Activated CD4-positive, CD25-positive, alpha-beta regulatory T cell treated with anti-CD3 and anti-CD28 coated beads, Interleukin-2, amount 50 U/mL, for 16 hours (primary cell): ENCODE data around the gene LRRC47.

ENCODE experiments used
- DNase-seq: peaks from one replicate; pipeline ENCODE4 v3.0.0-alpha.2; 2020; ENCODE audit warnings: low read depth, low spot score

LRRC47 gene

DNA sequence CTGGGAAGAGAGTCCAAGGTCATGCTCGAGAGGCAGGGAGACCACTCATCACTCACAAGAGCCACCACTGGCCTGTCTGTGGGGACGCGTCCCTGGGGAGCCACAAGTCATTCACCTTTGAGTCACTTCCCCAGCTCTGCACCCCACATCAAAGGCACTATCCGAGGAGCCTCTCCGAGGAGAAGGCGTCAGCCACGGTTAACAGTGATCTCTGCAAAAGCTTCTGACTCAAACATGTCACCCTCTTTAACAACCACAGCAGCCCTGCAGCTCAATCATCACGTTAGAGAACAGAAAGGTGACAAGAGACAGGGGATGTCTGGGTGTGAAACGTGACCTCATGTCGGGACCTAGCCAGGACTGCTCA is 9.0 kb downstream of the LRRC47 start:
- peak; percentile 19 for DNase-seq

DNA sequence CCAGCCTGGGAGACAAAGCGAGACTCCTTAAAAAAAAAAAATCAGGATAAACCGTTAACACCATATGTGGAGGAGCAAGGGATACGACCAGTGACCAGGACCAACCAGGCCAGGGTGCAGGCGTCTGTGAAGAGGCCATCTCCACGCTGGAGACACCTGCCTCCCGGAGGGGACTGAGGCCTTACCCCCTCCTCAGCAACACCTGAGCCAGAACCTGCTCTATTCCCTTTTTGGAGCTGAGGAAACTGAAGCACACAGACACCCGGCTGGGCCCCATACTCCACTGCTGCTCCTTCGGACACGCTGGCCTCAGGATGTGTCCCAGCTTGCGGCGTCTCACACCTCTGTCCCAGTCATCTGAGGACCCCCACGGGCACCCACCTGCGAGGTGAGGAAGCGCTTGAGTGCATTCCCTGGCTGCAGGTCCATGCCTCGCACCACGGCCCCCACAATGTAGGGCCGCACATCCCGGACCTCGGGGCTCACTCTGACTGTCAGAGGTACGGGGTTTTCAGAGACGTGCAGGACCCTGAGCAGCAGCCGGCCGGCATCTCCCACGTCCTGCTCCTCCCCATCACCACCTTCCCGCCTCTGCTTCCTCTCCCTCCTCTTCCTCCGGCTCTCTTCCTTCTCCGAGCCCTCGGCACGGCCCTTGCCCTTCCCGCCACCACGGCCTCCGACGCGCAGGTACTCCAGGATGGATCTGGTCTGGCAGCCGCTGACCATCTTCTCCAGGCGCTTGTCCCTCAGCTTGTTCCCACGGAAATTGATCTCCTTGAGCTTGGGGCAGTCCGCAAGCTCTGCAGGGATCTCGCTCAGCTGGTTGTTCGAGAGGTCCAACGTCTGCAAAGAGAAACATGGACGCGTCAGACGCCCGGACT is 9.6 kb downstream of the LRRC47 start:
- DNase-seq, result no peak

DNA sequence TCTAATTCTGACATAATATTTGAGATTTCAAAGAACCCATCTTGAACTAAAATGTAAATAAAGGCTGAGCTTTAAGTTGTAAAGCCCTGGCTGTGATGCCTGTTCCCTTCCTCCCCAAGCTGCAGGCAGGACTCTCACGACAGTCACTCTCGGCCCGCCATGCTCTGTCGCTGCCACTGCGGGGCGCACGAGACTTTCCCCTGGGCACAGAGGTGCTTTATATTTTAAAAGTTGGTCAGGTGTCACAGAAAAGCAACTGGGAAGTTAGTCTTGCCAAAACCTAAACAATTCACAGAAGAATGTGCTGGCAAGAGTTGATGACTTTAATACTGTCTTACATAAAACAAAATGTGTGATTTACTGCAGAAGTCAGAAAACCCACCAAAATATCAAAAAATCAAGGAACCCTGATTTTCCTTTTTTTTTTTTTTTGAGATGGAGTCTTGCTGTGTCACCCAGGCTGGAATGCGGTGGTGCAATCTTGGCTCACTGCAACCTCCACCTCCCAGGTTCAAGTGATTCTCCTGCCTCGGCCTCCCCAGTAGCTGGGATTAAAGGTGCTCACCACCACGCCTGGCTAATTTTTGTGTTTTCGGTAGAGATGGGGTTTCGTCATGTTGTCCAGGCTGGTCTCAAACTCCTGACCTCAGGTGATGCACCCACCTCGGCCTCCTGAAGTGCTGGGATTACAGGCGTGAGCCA is 10.7 kb downstream of the LRRC47 start:
- DNase-seq, result no peak

DNA sequence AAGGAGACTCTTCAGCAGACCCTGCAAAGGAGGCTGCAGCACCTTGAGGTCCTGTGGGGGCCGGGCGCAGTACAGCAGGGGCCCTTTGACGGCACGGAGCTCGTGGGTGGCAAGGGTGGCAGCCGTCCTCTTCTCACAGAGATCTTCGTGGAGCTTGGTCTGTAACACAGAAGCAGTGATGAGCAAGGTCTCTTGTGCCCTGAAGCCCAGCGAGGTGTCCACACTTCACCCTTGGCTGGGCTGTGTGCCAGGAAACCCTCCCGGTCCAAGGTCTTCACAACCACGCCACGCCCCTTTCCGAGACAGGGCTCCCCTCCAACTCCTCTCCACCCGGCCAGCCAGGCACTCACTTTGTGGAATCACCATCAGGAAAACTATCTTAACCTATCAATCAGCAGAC is 11.3 kb downstream of the LRRC47 start:
- no peak for DNase-seq

DNA sequence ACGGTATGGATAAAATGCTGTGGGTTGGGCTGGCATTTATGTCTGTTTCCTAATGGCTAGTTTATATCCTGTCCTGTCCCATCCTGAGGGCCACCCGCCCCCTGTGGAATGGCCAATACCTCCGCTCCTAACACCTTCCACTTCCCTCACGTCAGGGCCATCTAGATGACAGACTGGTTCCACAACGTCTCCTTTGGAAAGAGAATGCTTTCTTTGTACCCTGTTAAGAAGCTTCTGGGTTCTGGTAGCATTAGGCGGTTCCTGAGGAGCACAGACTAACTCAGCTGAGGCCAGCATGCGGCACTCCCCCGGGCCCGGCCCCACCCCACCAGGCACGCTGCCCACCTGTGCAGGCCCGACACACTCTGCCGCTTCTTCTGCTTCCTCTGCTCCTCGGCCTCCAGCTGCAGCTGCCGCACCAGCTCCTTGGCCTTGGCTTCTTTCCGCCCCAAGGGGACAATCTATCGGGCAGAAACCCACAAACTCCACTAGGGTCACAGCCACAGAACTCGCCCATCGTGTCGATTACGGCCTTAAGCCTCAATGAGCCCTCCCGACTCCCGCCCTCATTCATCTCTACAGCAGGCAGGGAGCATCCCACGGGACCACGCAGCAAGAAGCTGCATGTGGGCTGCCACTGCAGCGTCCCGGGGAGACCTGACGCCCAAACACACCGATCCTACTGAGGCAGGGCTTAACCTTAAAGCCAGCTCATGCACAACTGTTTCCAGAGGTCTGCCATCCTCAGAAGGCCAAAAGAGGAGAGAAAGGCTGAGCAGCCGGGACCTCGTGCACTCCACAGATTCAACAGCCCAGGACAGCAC is 12.4 kb downstream of the LRRC47 start:
- DNase-seq, result no peak

DNA sequence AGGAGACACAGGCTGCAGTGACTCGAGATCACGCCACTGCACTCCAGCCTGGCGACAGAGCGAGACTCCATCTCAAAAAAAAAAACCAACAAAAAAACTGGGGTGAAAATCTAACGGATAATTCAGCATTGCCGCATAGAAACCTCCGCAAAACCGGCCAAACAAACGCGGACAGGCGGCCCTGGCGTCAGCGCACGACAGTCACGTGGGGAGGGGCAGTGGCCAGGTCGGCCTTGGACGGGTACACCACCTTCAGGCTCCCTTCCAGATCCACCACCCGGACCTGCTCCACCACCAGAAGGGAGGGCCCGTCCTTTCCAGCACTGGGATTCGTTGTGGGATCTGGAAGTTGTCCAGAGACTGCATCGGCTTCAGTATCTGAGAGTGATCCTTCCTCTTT is 15.4 kb downstream of the LRRC47 start:
- no peak for DNase-seq

DNA sequence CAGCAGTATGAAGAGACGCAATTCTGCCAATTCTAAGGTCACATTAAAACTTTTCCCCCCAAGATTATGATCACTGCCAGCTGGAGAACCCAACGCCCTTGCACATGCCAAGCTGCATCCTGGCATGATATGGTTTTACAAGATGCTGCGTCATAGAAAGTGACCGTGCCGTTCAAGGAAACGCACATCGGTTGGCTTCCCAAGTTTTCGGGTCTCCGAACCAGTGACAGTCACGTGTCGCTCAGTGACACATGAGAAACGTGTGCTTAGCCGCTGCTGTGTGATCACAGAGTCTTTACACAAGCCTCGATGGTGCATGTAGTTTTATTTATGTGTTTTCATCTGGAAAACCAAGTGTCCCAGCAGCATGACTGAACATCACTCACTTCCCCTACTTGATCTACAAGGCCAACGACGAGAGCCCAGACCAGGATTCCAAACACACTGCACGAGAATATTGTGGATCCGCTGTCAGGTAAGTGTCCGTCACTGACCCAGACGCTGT is 16.3 kb downstream of the LRRC47 start:
- DNase-seq, result no peak

DNA sequence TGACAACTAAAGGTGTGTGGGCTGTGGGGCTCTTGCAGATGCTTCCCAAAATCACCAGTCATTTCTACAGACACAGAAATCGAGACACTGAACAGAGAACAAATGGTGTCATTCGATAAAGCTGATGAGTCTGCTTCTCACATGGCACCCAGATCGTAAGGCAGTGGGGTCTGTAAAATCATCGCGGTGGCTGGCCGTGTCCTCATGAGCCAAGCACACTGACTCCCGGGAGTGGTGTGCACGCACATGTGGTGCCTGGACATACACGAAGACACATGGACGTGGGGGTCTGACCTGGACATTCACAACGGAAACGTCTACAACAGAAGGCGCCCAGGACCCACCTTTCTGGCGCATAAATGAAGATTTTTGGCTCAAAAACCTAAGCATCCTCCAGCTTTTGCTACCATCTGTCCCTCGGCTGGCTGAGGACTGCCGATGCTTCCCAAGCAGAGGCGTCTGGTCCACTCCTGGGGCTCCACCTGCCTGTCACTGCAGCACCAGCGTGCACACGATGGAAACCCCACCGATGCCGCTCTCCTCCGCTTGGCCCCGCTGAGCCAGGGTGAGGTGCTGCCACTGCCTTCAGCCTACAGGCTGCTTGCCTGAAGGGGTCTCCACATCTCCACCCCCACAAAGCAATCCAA is 16.9 kb downstream of the LRRC47 start:
- no peak for DNase-seq

DNA sequence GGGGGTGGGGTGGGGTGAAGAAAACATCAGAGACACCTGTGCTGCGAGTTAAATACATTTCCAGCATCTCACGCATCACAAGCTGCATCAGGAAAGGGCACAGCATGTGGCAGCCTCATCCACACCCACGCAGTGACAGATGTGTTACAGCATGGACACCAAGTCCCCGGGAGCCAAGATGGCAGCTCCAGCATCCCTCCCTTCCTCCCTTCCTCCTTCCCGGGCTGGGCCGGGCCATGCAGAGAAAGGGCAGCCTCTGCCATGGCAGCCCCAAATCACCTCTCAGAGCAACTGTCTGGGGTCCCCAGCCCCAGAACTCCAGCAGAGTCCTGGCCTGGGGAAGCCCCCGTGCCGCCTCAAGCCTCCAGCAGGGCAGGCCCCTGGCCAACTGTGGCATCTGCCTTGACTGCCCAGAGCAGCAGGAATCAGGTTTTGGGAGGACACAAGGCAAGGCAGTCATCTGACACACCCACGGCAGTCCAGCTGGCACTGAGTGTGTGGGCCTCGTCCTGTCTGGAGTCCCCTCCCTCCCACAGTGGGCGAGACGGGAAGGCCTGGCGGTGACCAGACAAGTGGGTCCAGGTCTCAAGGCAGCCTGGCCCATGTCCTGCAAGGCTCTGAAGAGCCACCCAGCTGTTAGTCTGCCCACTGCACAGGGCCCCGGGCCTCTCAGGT is 17.6 kb downstream of the LRRC47 start:
- no peak for DNase-seq

DNA sequence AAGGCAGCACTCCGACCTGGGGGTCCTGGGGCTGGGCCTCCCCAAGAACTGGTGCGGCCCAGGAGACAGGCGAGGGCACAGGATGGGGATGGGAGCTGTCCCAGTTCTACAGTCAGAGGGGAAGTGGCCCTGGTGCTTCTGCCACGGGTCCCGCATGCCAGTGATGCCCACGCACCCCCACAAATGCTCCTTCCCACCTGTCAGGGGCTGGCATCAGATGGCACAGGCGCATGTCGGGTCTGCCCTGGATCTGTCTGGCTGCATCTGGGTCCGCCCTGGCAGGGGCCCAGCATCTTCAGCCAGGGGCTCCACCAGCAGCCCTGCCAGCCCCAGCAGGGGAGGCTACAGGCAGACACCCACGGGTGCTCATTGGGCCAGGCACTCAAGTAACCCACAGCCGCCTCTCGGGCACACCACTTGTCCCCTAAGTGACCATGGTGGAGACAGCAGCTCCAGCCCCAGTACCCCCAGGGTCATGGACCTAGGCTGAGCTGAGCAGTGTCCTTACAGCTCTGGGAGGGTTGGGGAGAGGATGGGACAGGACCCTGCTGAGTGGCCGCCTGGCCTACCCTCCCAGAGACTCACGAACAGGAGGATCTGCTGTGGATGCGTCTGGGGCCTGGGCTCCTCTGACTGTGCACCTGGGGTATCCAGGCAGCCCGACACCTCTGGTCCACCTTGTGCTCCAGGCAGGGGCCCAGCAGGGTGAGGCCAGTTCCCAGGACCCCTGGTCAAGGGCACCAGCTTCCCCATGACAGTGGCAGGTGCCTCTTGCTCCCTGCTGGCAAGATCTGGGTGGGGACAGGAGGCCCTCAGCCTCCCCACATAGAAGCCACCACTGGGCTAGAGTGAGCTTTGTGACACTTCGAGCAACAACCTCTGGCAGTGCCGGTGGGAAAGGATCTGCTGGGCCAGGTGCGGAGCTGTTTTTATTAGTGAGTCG is 18.4 kb downstream of the LRRC47 start:
- no peak for DNase-seq

DNA sequence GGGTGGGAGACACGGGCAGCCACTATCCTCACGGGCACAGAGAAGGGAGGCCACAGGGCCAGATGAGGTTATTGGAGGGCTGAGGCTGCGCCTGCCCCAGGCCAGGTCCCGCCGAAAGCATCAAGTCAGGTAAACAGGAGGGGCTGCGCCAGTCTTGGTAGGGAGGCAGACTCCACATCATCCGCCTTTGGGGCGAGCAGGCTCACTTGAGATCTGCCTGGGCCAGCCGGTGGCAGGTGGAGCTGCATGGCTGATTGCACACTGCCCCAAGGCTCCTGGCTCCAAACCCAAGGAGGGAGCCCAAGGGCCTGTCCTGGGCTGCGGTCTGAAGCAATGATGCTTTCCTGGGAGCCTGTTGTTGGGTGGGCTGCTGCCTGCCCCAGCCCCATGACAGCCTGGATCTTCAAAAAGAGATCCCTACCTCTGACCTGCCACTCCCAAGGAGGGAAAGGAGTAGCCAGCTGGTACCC is 19.2 kb downstream of the LRRC47 start:
- no peak for DNase-seq

DNA sequence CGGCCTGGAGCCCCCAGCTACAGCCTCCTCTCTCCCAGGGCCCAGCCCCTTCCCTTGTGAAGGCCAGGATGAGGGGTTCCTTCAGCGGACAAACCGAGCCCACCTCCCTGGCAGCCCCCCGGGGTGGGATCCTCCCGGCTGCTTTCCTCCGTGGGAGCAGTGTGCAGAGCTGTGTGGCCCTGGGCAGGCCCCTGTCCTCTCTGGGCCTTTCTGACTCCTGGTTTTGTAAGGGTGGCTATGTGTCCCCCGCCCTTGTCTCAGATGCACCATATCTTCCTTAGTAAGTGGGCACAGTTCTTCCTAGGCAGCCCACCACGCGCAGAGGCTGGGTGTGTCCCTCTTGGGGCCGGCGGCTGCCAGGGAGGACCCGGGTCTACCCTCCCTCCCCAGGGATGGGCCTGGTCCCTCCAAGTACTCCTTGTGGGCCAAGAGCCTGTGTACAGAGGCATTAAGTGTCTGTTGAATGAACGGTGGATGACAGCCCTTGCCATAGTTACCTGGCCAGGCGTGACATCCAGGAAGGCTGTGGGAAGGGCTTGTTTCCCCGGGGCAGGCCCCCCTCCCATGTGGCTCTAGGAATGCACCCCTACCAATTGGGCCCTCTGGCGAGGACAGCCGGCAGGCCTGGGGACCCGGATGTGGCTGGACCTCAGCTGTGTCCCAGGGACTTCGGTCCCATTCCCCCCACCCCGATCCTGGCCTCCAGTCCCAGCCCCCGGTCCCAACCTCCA is 19.9 kb downstream of the LRRC47 start:
- DNase-seq, result no peak

DNA sequence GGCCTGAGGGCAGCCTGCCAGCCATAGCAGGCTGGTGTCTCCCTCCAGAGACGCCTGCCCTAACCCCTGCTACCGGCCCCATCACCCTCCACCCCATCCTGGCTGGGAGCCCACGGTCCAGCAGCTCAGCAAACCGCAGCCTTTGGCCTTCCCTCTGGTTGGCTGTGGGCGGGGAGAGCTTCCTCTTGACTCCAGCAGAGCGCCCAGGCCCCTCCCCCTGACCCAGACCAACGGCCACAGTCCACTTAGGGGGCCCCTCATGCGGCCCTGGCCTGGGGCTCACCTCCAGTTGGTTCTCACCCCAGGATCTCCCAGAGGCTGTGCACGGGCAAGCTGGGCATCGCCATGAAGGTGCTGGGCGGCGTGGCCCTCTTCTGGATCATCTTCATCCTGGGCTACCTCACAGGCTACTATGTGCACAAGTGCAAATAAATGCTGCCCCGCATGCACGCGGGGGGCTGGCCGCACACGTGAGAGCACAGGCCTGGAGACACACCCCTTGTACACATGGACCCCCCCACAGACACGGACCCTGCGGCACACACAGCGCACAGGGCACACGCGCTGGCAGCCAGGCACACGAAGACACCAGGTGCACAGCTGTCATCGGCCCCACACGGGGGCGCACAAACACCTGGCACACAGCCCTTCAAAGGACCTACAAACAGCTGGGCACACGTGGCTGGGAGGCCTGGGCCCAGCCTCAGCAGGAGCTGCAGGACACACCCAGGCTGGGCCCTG is 20.6 kb downstream of the LRRC47 start:
- no peak for DNase-seq

DNA sequence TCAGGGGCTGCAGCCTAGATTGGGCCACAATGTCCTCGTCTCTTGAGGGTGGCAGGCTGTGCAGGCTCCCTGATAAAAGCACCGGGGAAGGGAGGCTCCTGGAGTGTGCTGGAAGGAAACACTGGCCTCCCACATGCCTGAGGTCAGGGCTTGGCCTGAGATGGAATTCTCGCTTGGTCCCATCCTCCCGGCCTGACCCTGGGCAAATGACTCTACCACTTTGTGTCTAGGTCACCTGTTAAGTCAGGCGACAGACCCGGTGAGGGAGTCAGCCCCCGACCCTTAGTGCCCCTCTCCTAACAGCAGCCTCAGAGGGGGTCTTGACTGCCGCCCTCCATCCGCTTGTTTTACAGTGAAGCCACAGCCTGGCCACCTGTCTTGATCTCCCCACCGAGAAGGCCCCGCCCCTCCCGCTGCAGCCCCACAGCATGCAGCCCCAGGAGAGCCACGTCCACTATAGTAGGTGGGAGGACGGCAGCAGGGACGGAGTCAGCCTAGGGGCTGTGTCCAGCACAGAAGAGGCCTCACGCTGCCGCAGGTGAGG is 21.3 kb downstream of the LRRC47 start:
- no peak for DNase-seq

DNA sequence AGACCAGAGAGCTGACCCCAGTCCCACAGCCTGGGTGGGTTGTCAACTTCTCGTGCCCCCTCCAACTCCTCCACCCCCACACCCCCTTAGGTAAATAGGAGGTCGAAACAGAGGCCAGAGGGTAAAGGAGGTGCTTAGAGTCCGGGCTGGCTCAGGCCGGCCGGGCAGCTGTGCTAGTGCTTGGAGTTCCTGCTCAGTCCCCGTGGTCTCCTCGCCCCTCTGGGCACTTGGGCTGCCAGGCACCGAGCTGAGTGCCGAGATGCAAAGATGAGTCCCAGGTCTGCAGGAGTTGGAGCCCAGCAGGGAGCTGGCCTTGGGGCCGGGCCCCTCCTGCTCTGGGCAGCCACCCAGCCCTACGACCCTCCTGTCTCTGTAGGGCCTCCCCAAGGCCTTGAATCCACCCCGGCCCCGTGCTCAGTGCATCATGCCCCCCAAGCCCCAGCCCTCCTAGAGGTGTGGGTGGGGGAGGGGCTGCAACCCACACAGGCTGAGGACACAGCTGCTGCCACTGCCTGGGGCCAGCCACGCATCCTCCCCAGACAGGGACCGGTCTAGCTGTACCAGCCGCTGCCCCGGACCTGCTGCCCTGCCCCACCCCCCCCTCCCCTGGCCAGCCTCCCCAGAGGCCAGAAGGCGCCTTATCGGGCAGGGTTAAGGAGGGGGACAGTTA is 21.9 kb downstream of the LRRC47 start:
- no peak for DNase-seq

DNA sequence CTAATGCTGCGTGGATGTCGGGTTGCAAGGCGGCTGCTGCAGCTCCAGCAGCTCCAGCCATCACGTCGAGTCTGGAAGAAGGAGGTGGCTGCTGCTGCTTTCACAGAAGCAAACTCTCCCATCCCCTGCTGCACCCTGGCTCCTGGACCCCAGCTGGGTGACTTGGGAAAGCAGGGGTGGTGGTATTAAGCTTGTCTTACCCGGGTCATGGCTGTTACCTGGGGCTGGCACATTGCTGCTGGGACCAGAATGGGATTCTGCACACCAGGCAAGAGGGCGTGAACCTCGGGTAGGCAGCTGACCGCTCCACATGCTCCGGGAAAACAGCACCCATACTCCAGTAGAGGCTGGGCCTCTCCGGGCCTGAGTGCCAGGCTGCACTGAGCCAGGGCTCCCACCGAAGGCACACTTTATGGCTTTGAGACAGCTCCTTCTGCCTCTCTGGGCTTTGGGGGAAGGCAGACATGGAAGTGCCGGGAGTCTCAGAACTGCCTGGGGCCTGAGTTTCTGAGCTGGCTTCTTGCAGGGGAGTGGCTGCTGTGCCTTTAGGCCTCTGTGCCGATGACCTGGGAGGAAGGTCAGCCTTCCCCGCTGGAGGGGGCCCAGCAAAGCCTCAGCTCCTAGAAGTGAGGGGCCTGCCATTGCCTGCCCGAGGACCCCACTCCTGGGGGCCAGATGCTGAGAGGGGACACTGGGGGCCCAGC is 22.6 kb downstream of the LRRC47 start:
- no peak for DNase-seq
